Measurements from ENCODE around the gene PCYT2. TPM values are rescaled to one million over a fixed set of nuclear protein-coding genes. Genes with fewer than 3 reads are reported as not detected.
A peak's percentile ranks its signal among the peaks of the same experiment; 100 is the strongest.

The PCYT2 gene
- total and polyA plus RNA-seq, 9 of the 15 experiments (the other 6 are each of a cell fraction or from before 2014, with no cell fraction given), result 0.92 to 134 (median 82.5) TPM

GRCh38 chr17:81900181-81900820 lies 10.9 kb downstream of the PCYT2 start (continued):
- TF ChIP-seq ZBTB7A (IDR thresholded peaks at IDR 0.05; ENCODE audit: borderline replicate concordance, control insufficient read depth, low read depth, low read length) (no peak), NR2C1 (IDR thresholded peaks at IDR 0.05) (no peak), NR2C1 (tag; IDR thresholded peaks at IDR 0.05) (no peak), BRD4 (IDR thresholded peaks at IDR 0.05) (no peak), SNRNP70 (optimal IDR thresholded peaks at IDR 0.05; ENCODE audit: low read depth, low read length) (peak; percentile 30), SUPT5H (IDR thresholded peaks at IDR 0.05) (peak; percentile 60), ILK (tag; IDR thresholded peaks at IDR 0.05; ENCODE audit: borderline replicate concordance, low read depth) (no peak), ZNF79 (CRISPR knock-in tag; IDR thresholded peaks at IDR 0.05; ENCODE audit: low read depth) (no peak)

- Histone ChIP-seq H3K27me3 (ENCODE audit: control insufficient read depth in 2 of 2, insufficient read depth in 2 of 2, low read length in 2 of 2) (no peaks in the 10 kb centered on the region), H3K9me3 (replicated peaks; ENCODE audit: control insufficient read depth, insufficient read depth, low read depth, low read length) (no peaks in the 10 kb centered on the region), H3K36me3 (ENCODE audit: control insufficient read depth, insufficient read depth, low read length) (peaks cover 66% of the 10 kb centered on the region; the same call in 2 of the 3 replicates), H4K20me1 (replicated peaks; ENCODE audit: control insufficient read depth, insufficient read depth, low read length) (peaks cover 9% of the 10 kb centered on the region; the same call in 1 of the 2 replicates), H3K4me2 (ENCODE audit: insufficient read depth, low read length) (no peak overlapping the region), H3K4me3 (no peak overlapping the region), H3K9ac (ENCODE audit: insufficient read depth in 1 of 2, low read depth in 2 of 2, low read length in 2 of 2) (no peak overlapping the region), H3K27ac (ENCODE audit: extremely low read depth, low read depth, low read length) (no peak overlapping the region), H3K4me1 (replicated peaks in 1 of 2; ENCODE audit: control insufficient read depth in 2 of 2, insufficient read depth in 2 of 2, low read length in 2 of 2) (peaks cover 10 to 62% of the 10 kb centered on the region in 2 experiments), H3K9me1 (ENCODE audit: control insufficient read depth, insufficient read depth, low read length) (no peaks in the 10 kb centered on the region), H3K79me2 (ENCODE audit: control insufficient read depth, insufficient read depth, low read length) (no peaks in the 10 kb centered on the region; the same call in 2 of the 3 replicates), H2AFZ (ENCODE audit: low read depth, low read length) (no peak overlapping the region)
- CTCF ChIA-PET (ENCODE audit: low intra/inter-chr PET ratio), result no interaction called here
- intact Hi-C loops (cut with micrococcal nuclease), result no loop called here
- ATAC-seq (no peak), FAIRE-seq (no peak), DNase-seq (ENCODE audit: extremely low read depth in 1 of 4, low spot score in 3 of 4) (no peak)
- no TSS peak for BruUV-seq (replicated peaks)
- in situ Hi-C loops (cut with MboI), result no loop called here
- 89% methylated on average over 17 of the region's 22 CpGs for WGBS (ENCODE audit: insufficient coverage, low coverage, missing lambda C conversion rate)
- POLR2A ChIA-PET, result interaction anchor here (0.7 to 1.0 kb wide), 4 partner anchors 8 to 25 kb away, joined by 3 to 5 read pairs (median 3); partner anchors contain the start of genes ALYREF and ANAPC11
- TF ChIP-seq KAT7 (CRISPR knock-in tag; IDR thresholded peaks at IDR 0.05; ENCODE audit: borderline replicate concordance) (no peak), KDM5B (IDR thresholded peaks at IDR 0.05; ENCODE audit: insufficient replicate concordance, low read depth, low read length) (peak; percentile 26), TSHZ1 (CRISPR knock-in tag; IDR thresholded peaks at IDR 0.05) (no peak), SNRNP70 (optimal IDR thresholded peaks at IDR 0.05; ENCODE audit: low read depth, low read length) (peak; percentile 23), ZNF197 (CRISPR knock-in tag; IDR thresholded peaks at IDR 0.05; ENCODE audit: low read depth) (no peak), MXD1 (CRISPR knock-in tag; IDR thresholded peaks at IDR 0.05; ENCODE audit: borderline replicate concordance, poor library complexity, severe bottlenecking) (no peak), ZBTB7A (IDR thresholded peaks at IDR 0.05; ENCODE audit: borderline replicate concordance, control insufficient read depth, low read depth, low read length) (no peak; the same call in 1 of the 2 replicates), CEBPG (CRISPR knock-in tag; IDR thresholded peaks at IDR 0.05) (no peak), CEBPG (tag; conservative IDR thresholded peaks at IDR 0.05 in 1 of 2, IDR thresholded peaks at IDR 0.05 in 1 of 2) (no peak), TEAD2 (tag; IDR thresholded peaks at IDR 0.05) (no peak)
Observed at GRCh38 chr17:81899514-81900166, 11.6 kb downstream of the PCYT2 start.
